WTC11 (cell line): ENCODE measurements around the gene ANKRD33B. TPM values are rescaled to one million over a fixed set of nuclear protein-coding genes. Genes with fewer than 3 reads are reported as not detected.

ENCODE experiments used
- ATAC-seq: fragments of 200-7000 bp; cut with Tn5 transposase; 2 replicates; pipeline ENCODE4 v1.10.0; 2021; ENCODE audit warnings: mild to moderate bottlenecking, moderate library complexity
- CTCF ChIA-PET: fragments of 300-600 bp; sonication (Branson Sonifier 250); formaldehyde crosslinking; loops from one replicate; lab custom pipeline; 2021; ENCODE audit warnings: antibody characterized with exemption; lab: Charles Lee
- POLR2A ChIA-PET: fragments of 350-600 bp; sonication (Branson Sonifier 250); formaldehyde crosslinking; loops from one replicate; lab custom pipeline; 2021; ENCODE audit warnings: antibody characterized with exemption; lab: Charles Lee
- DNase-seq: peaks from one replicate; pipeline ENCODE4 v3.0.0; 2021; ENCODE audit warnings: low spot score
- H3K27ac Mint-ChIP-seq: 2 replicates; pipeline ENCODE4 v1.8.0; 2021; ENCODE audit warnings: mixed read lengths
- H3K27me3 Mint-ChIP-seq: 2 replicates; pipeline ENCODE4 v1.8.0; 2021; ENCODE audit warnings: low read depth, mild to moderate bottlenecking, moderate library complexity, mixed read lengths
- H3K36me3 Mint-ChIP-seq: 2 replicates; pipeline ENCODE4 v1.8.0; 2021; ENCODE audit warnings: mixed read lengths
- H3K4me1 Mint-ChIP-seq: 2 replicates; pipeline ENCODE4 v1.8.0; 2022; ENCODE audit warnings: mixed read lengths
- H3K4me3 Mint-ChIP-seq: 2 replicates; pipeline ENCODE4 v1.8.0; 2021; ENCODE audit warnings: mild to moderate bottlenecking, moderate library complexity, mixed read lengths
- H3K9me3 Mint-ChIP-seq: 2 replicates; pipeline ENCODE4 v1.8.0; 2021; ENCODE audit warnings: mixed read lengths
- AR ChIP-seq: fragments of 250-450 bp; sonication (Bioruptor Pico); IDR thresholded peaks from 2 replicates; pipeline ENCODE4 v1.9.0; 2021; ENCODE audit warnings: mild to moderate bottlenecking
- ATF2 ChIP-seq: sonication (generic); formaldehyde crosslinking; IDR thresholded peaks from 2 replicates; pipeline ENCODE4 v1.8.1; 2022; ENCODE audit warnings: low read depth, missing genetic modification reagents, borderline replicate concordance
- CREM ChIP-seq: sonication (generic); formaldehyde crosslinking; IDR thresholded peaks from 2 replicates; pipeline ENCODE4 v1.8.1; 2022; ENCODE audit warnings: mild to moderate bottlenecking, missing genetic modification reagents, moderate library complexity
- E2F4 ChIP-seq: sonication (generic); formaldehyde crosslinking; IDR thresholded peaks from 2 replicates; pipeline ENCODE4 v1.8.1; 2022; ENCODE audit warnings: low read depth, mild to moderate bottlenecking, moderate library complexity, missing genetic modification reagents, borderline replicate concordance
- ESRRA ChIP-seq: sonication (generic); formaldehyde crosslinking; IDR thresholded peaks from 2 replicates; pipeline ENCODE4 v1.8.1; 2022; ENCODE audit warnings: mild to moderate bottlenecking, missing genetic modification reagents, borderline replicate concordance
- FOXJ3 ChIP-seq: sonication (generic); formaldehyde crosslinking; IDR thresholded peaks from 2 replicates; pipeline ENCODE4 v1.9.0; 2021; ENCODE audit warnings: missing genetic modification reagents, mild to moderate bottlenecking, borderline replicate concordance
- FOXK1 ChIP-seq: sonication (generic); formaldehyde crosslinking; IDR thresholded peaks from 2 replicates; pipeline ENCODE4 v1.8.0; 2022; ENCODE audit warnings: mild to moderate bottlenecking, moderate library complexity, missing genetic modification reagents
- GABPB1 ChIP-seq: sonication (generic); formaldehyde crosslinking; IDR thresholded peaks from 2 replicates; pipeline ENCODE4 v1.8.1; 2023; ENCODE audit warnings: mild to moderate bottlenecking, missing genetic modification reagents
- MAX ChIP-seq: sonication (generic); formaldehyde crosslinking; IDR thresholded peaks from 2 replicates; pipeline ENCODE4 v1.8.0; 2022; ENCODE audit warnings: mild to moderate bottlenecking, missing genetic modification reagents
- MXD4 ChIP-seq: fragments of 250-450 bp; sonication (Bioruptor Pico); IDR thresholded peaks from 2 replicates; pipeline ENCODE4 v1.8.0; 2021; ENCODE audit warnings: mild to moderate bottlenecking, moderate library complexity, borderline replicate concordance
- NR2C2 ChIP-seq: sonication (generic); formaldehyde crosslinking; IDR thresholded peaks from 2 replicates; pipeline ENCODE4 v1.8.0; 2022; ENCODE audit warnings: mild to moderate bottlenecking, missing genetic modification reagents
- RORB ChIP-seq: fragments of 250-450 bp; sonication (Bioruptor Pico); IDR thresholded peaks from 2 replicates; pipeline ENCODE4 v1.9.0; 2021; ENCODE audit warnings: mild to moderate bottlenecking
- SMAD4 ChIP-seq: sonication (generic); formaldehyde crosslinking; IDR thresholded peaks from 2 replicates; pipeline ENCODE4 v1.8.0; 2022; ENCODE audit warnings: mild to moderate bottlenecking, missing genetic modification reagents
- SP1 ChIP-seq: sonication (generic); formaldehyde crosslinking; conservative IDR thresholded peaks from 2 replicates; pipeline ENCODE4 v1.8.1; 2022; ENCODE audit warnings: missing genetic modification reagents
- TCF7 ChIP-seq: sonication (generic); formaldehyde crosslinking; IDR thresholded peaks from 2 replicates; pipeline ENCODE4 v1.8.0; 2022; ENCODE audit warnings: mild to moderate bottlenecking, low read depth, missing genetic modification reagents, moderate library complexity
- TEAD1 ChIP-seq: sonication (generic); formaldehyde crosslinking; IDR thresholded peaks from 2 replicates; pipeline ENCODE4 v1.8.0; 2022; ENCODE audit warnings: mild to moderate bottlenecking, missing genetic modification reagents
- TP53 ChIP-seq: sonication (generic); formaldehyde crosslinking; IDR thresholded peaks from 2 replicates; pipeline ENCODE4 v1.8.1; 2023; ENCODE audit warnings: mild to moderate bottlenecking, missing genetic modification reagents
- ZNF138 ChIP-seq: sonication (generic); formaldehyde crosslinking; conservative IDR thresholded peaks from 2 replicates; pipeline ENCODE4 v1.8.1; 2022; ENCODE audit warnings: mild to moderate bottlenecking, moderate library complexity, missing genetic modification reagents
- ZNF281 ChIP-seq: sonication (generic); formaldehyde crosslinking; IDR thresholded peaks from 2 replicates; pipeline ENCODE4 v1.8.0; 2023; ENCODE audit warnings: mild to moderate bottlenecking, missing genetic modification reagents
- ZNF396 ChIP-seq: fragments of 250-450 bp; sonication (Bioruptor Pico); IDR thresholded peaks from 2 replicates; pipeline ENCODE4 v1.8.0; 2021; ENCODE audit warnings: mild to moderate bottlenecking, moderate library complexity, borderline replicate concordance
- total RNA-seq: library from RNA; stranded (reverse); gene quantifications from 3 replicates; pipeline ENCODE4 v1.2.3, GENCODE V29; 2021

Gene ANKRD33B
- total RNA-seq, 1 experiment from 2014 or later = 9.2 TPM

GRCh38 chr5:10528056-10528816, 35.6 kb upstream of the ANKRD33B start (continued):
- TF ChIP-seq E2F4 (CRISPR knock-in tag) (no peak), SMAD4 (CRISPR knock-in tag) (no peak), ATF2 (CRISPR knock-in tag) (no peak), ZNF396 (CRISPR knock-in tag) (no peak), NR2C2 (CRISPR knock-in tag) (no peak)

GRCh38 chr5:10528827-10529226, 35.0 kb upstream of the ANKRD33B start:
- Mint-ChIP-seq H3K4me1 (peaks cover 38% of the 10 kb centered on the region), H3K36me3 (no peaks in the 10 kb centered on the region), H3K9me3 (no peaks in the 10 kb centered on the region), H3K27ac (no peak overlapping the region), H3K27me3 (peaks cover 16% of the 10 kb centered on the region), H3K4me3 (no peak overlapping the region)
- TF ChIP-seq ZNF281 (no peak), RORB (no peak), MXD4 (CRISPR knock-in tag) (no peak)
- CTCF ChIA-PET = interaction anchor here (0.9 kb wide), 1 partner anchor 99 kb away, joined by 4 read pairs; no protein-coding TSS in a partner anchor
- DNase-seq (no peak), ATAC-seq (no peak)
- POLR2A ChIA-PET = no interaction called here

- TF ChIP-seq GABPB1 (CRISPR knock-in tag) = no peak
- no peak for TF ChIP-seq FOXK1 (CRISPR knock-in tag)
- TF ChIP-seq ZNF138 (CRISPR knock-in tag) = no peak
- no peak for TF ChIP-seq NR2C2 (CRISPR knock-in tag)
- no peak for TF ChIP-seq SP1 (CRISPR knock-in tag)
- no peak for TF ChIP-seq CREM (CRISPR knock-in tag)
- no peak for TF ChIP-seq AR (CRISPR knock-in tag)
- TF ChIP-seq MXD4 (CRISPR knock-in tag) = no peak
- no peak for TF ChIP-seq TCF7 (CRISPR knock-in tag)
- TF ChIP-seq FOXJ3 (CRISPR knock-in tag) = no peak
- no peak for TF ChIP-seq ESRRA (CRISPR knock-in tag)
- no peak for TF ChIP-seq TEAD1 (CRISPR knock-in tag)
- TF ChIP-seq TP53 (CRISPR knock-in tag) = no peak
- no peak for TF ChIP-seq MAX (CRISPR knock-in tag)
- TF ChIP-seq, all 79 proteins: peak for 0
- ATAC-seq = no peak
- no peak for DNase-seq
- H3K36me3 Mint-ChIP-seq = no peaks in the 10 kb centered on the region
- ChIA-PET CTCF (no interaction called here), POLR2A (no interaction called here)
- H3K4me3 Mint-ChIP-seq = no peak overlapping the region
- no peaks in the 10 kb centered on the region for H3K9me3 Mint-ChIP-seq
- no peak overlapping the region for H3K27ac Mint-ChIP-seq
- peaks cover 25% of the 10 kb centered on the region for H3K4me1 Mint-ChIP-seq
- peaks cover 12% of the 10 kb centered on the region for H3K27me3 Mint-ChIP-seq
Measured at GRCh38 chr5:10530601-10531320, 33.1 kb upstream of the ANKRD33B start.
